Measurements from ENCODE around the gene DCXR.

Gene DCXR

GRCh38 chr17:82055023-82055964 lies 17.8 kb upstream of the DCXR start:
- Histone ChIP-seq H3F3A (ENCODE audit: insufficient read depth, low read length) (no peaks in the 10 kb centered on the region), H3K27me3 (ENCODE audit: insufficient read depth, low read length) (no peaks in the 10 kb centered on the region), H2AFZ (ENCODE audit: low read length) (no peak overlapping the region), H3K36me3 (ENCODE audit: insufficient read depth, low read length) (peaks cover 69% of the 10 kb centered on the region), H3K9me2 (ENCODE audit: low read depth, low read length) (no peaks in the 10 kb centered on the region), H3K4me3 (ENCODE audit: low read depth, low read length, poor library complexity, severe bottlenecking) (no peak overlapping the region), H3K79me2 (ENCODE audit: insufficient read depth, low read length) (0 out of 2 replicates have a peak, but pooled peaks cover 4% of the 10 kb centered on the region), H3K9me3 (ENCODE audit: low read length) (no peaks in the 10 kb centered on the region), H3K4me1 (ENCODE audit: insufficient read depth, low read length, severe bottlenecking) (peaks cover 26% of the 10 kb centered on the region), H3K27ac (ENCODE audit: low read depth, low read length, poor library complexity, severe bottlenecking) (no peak overlapping the region), H3K9ac (ENCODE audit: low read length) (no peak overlapping the region), H4K20me1 (ENCODE audit: insufficient read depth, low read length) (no peaks in the 10 kb centered on the region), H3K4me2 (ENCODE audit: low read length) (no peak overlapping the region)
- TF ChIP-seq EZH2 (IDR thresholded peaks at IDR 0.05; ENCODE audit: borderline replicate concordance, low read length) (no peak), CTCF (IDR thresholded peaks at IDR 0.05; ENCODE audit: low read length) (no peak)

GRCh38 chr17:82054351-82055022 lies 17.0 kb upstream of the DCXR start:
- peaks cover 27% of the 10 kb centered on the region for H3K4me1 ChIP-seq (ENCODE audit: insufficient read depth, low read length, severe bottlenecking)
- no peak overlapping the region for H2AFZ ChIP-seq (ENCODE audit: low read length)
- no peak overlapping the region for H3K27ac ChIP-seq (ENCODE audit: low read depth, low read length, poor library complexity, severe bottlenecking)
- H3K9me2 ChIP-seq (ENCODE audit: low read depth, low read length): no peaks in the 10 kb centered on the region
- no peak overlapping the region for H3K4me3 ChIP-seq (ENCODE audit: low read depth, low read length, poor library complexity, severe bottlenecking)
- H3K36me3 ChIP-seq (ENCODE audit: insufficient read depth, low read length): peaks cover 61% of the 10 kb centered on the region
- no peaks in the 10 kb centered on the region for H3F3A ChIP-seq (ENCODE audit: insufficient read depth, low read length)
- H3K9me3 ChIP-seq (ENCODE audit: low read length): no peaks in the 10 kb centered on the region
- H3K9ac ChIP-seq (ENCODE audit: low read length): no peak overlapping the region
- no peak for TF ChIP-seq EZH2 (IDR thresholded peaks at IDR 0.05; ENCODE audit: borderline replicate concordance, low read length)
- no peak for TF ChIP-seq CTCF (IDR thresholded peaks at IDR 0.05; ENCODE audit: low read length)
- no peaks in the 10 kb centered on the region for H4K20me1 ChIP-seq (ENCODE audit: insufficient read depth, low read length)
- H3K27me3 ChIP-seq (ENCODE audit: insufficient read depth, low read length): no peaks in the 10 kb centered on the region
- H3K4me2 ChIP-seq (ENCODE audit: low read length): no peak overlapping the region
- H3K79me2 ChIP-seq (ENCODE audit: insufficient read depth, low read length): 0 out of 2 replicates have a peak, but pooled peaks cover 4% of the 10 kb centered on the region

- H3F3A ChIP-seq (ENCODE audit: insufficient read depth, low read length): no peaks in the 10 kb centered on the region
- no peaks in the 10 kb centered on the region for H3K9me2 ChIP-seq (ENCODE audit: low read depth, low read length)
- H3K36me3 ChIP-seq (ENCODE audit: insufficient read depth, low read length): peaks cover 54% of the 10 kb centered on the region
- H3K4me1 ChIP-seq (ENCODE audit: insufficient read depth, low read length, severe bottlenecking): peaks cover 27% of the 10 kb centered on the region
- H4K20me1 ChIP-seq (ENCODE audit: insufficient read depth, low read length): no peaks in the 10 kb centered on the region
- no peak overlapping the region; the same call in 1 of the 2 replicates for H3K4me2 ChIP-seq (ENCODE audit: low read length)
- TF ChIP-seq CTCF (IDR thresholded peaks at IDR 0.05; ENCODE audit: low read length) (no peak), EZH2 (IDR thresholded peaks at IDR 0.05; ENCODE audit: borderline replicate concordance, low read length) (no peak)
- no peak overlapping the region for H3K9ac ChIP-seq (ENCODE audit: low read length)
- H3K4me3 ChIP-seq (ENCODE audit: low read depth, low read length, poor library complexity, severe bottlenecking): peak overlapping the region; percentile 100
- H3K9me3 ChIP-seq (ENCODE audit: low read length): no peaks in the 10 kb centered on the region
- H3K79me2 ChIP-seq (ENCODE audit: insufficient read depth, low read length): 0 out of 2 replicates have a peak, but pooled peaks cover 4% of the 10 kb centered on the region
- no peak overlapping the region for H3K27ac ChIP-seq (ENCODE audit: low read depth, low read length, poor library complexity, severe bottlenecking)
- H3K27me3 ChIP-seq (ENCODE audit: insufficient read depth, low read length): no peaks in the 10 kb centered on the region
- H2AFZ ChIP-seq (ENCODE audit: low read length): no peak overlapping the region
Observed at GRCh38 chr17:82053556-82054263, 16.2 kb upstream of the DCXR start.

Measured in OCI-LY1 (cell line).